H1 (cell line): ENCODE measurements around the gene NAA10. TPM values are rescaled to one million over a fixed set of nuclear protein-coding genes. Genes with fewer than 3 reads are reported as not detected.

Experiments
- CTCF ChIA-PET: fragments of 300-600 bp; sonication (Branson Sonifier 250); formaldehyde crosslinking; loops from one replicate; lab custom pipeline; 2021; ENCODE audit not compliant: partially characterized antibody; lab: Charles Lee
- POLR2A ChIA-PET: fragments of 300-600 bp; sonication (Branson Sonifier 250); formaldehyde crosslinking; loops from one replicate; lab custom pipeline; 2021; ENCODE audit warnings: inconsistent platforms; ENCODE audit not compliant: partially characterized antibody; lab: Charles Lee
- DNase-seq, 2 experiments: peaks; one replicate each; pipeline versions ENCODE4 v3.0.0 to v3.0.0-alpha.2; 2010 to 2022; ENCODE audit warnings: low spot score in 2 of 2, low read depth in 1 of 2, mixed read lengths in 1 of 2
- FAIRE-seq: peaks from 2 replicates; lab custom pipeline; 2011; peaks lifted over from hg19 to GRCh38; lab: Jason Lieb, UNC
- H2AFZ ChIP-seq: 2 replicates; pipeline ENCODE4 v1.8.1; 2012; ENCODE audit warnings: low read length, inconsistent platforms
- H2AK5ac ChIP-seq: 2 replicates; pipeline ENCODE4 v1.6.1; 2013; ENCODE audit warnings: low read depth, low read length
- H2BK120ac ChIP-seq: replicated peaks from 2 replicates; pipeline ENCODE3; 2013; ENCODE audit warnings: low read depth, low read length, inconsistent platforms
- H2BK12ac ChIP-seq: 2 replicates; pipeline ENCODE4 v1.6.1; 2013; ENCODE audit warnings: low read depth, low read length
- H2BK15ac ChIP-seq: 2 replicates; pipeline ENCODE4 v1.6.1; 2013; ENCODE audit warnings: low read length
- H2BK20ac ChIP-seq: 2 replicates; pipeline ENCODE4 v1.6.1; 2013; ENCODE audit warnings: low read length
- H2BK5ac ChIP-seq: 2 replicates; pipeline ENCODE4 v1.6.1; 2013; ENCODE audit warnings: low read depth, low read length
- H3K14ac ChIP-seq: 2 replicates; pipeline ENCODE4 v1.6.1; 2013; ENCODE audit warnings: inconsistent platforms; ENCODE audit not compliant: insufficient read length
- H3K18ac ChIP-seq: 2 replicates; pipeline ENCODE4 v1.6.1; 2013; ENCODE audit warnings: low read length; ENCODE audit errors: extremely low read depth
- H3K23ac ChIP-seq: 2 replicates; pipeline ENCODE4 v1.6.1; 2013; ENCODE audit warnings: inconsistent platforms; ENCODE audit not compliant: insufficient read length
- H3K23me2 ChIP-seq: 2 replicates; pipeline ENCODE4 v1.6.1; 2013; ENCODE audit warnings: low read depth, low read length
- H3K27ac ChIP-seq: 2 replicates; pipeline ENCODE4 v1.6.1; 2011; ENCODE audit warnings: low read depth, low read length, inconsistent platforms
- H3K27me3 ChIP-seq, 4 experiments: replicated peaks in 1 of 4; 1 replicate in 1 of 4; 2 replicates in 3 of 4; pipeline versions ENCODE4 v1.6.1 to v1.8.1; 2011 to 2013; ENCODE audit warnings: low read length in 3 of 4, mild to moderate bottlenecking in 3 of 4, inconsistent platforms in 2 of 4, mixed read lengths in 2 of 4, moderate library complexity in 1 of 4; ENCODE audit not compliant: control insufficient read depth in 3 of 4, insufficient read depth in 3 of 4; ENCODE audit errors: extremely low read depth in 1 of 4
- H3K36me3 ChIP-seq, 4 experiments: 2 replicates each; pipeline versions ENCODE4 v1.6.1 to v1.8.1; 2011 to 2013; ENCODE audit warnings: mild to moderate bottlenecking in 4 of 4, low read length in 3 of 4, moderate library complexity in 2 of 4, control low read depth in 1 of 4, inconsistent platforms in 1 of 4; ENCODE audit not compliant: insufficient read depth in 4 of 4, control insufficient read depth in 2 of 4
- H3K4ac ChIP-seq: replicated peaks from 2 replicates; pipeline ENCODE3; 2013; ENCODE audit warnings: low read length, low read depth, mixed read lengths, inconsistent platforms; ENCODE audit not compliant: insufficient read length
- H3K4me1 ChIP-seq, 4 experiments: replicated peaks in 1 of 4; 1 replicate in 1 of 4; 2 replicates in 3 of 4; pipeline versions ENCODE4 v1.6.1 to v1.8.1; 2011 to 2013; ENCODE audit warnings: low read length in 3 of 4, inconsistent platforms in 2 of 4, mixed read lengths in 1 of 4; ENCODE audit not compliant: insufficient read depth in 4 of 4, control insufficient read depth in 3 of 4
- H3K4me2 ChIP-seq, 2 experiments: 2 replicates each; pipeline versions ENCODE4 v1.6.1 to v1.8.1; 2011 to 2013; ENCODE audit warnings: low read depth in 2 of 2, low read length in 2 of 2, control low read depth in 1 of 2, inconsistent platforms in 1 of 2, mild to moderate bottlenecking in 1 of 2; ENCODE audit not compliant: insufficient read depth in 1 of 2
- H3K4me3 ChIP-seq, 4 experiments: fragments of 200-600, 300-600 bp in 1 of 4; sonication (generic), shearing (Covaris generic), sonication (Bioruptor Twin) in 1 of 4; 2 replicates each; pipeline versions ENCODE4 v1.5.1 to v1.8.1; 2011 to 2016; ENCODE audit warnings: low read length in 4 of 4, low read depth in 3 of 4, control low read depth in 2 of 4, inconsistent platforms in 2 of 4, mild to moderate bottlenecking in 2 of 4, mixed read lengths in 1 of 4, moderate library complexity in 1 of 4; ENCODE audit not compliant: insufficient read depth in 2 of 4; ENCODE audit errors: extremely low read depth in 1 of 4
- H3K56ac ChIP-seq: replicated peaks from 2 replicates; pipeline ENCODE3; 2013; ENCODE audit warnings: low read depth, mild to moderate bottlenecking, mixed read lengths, low read length, inconsistent platforms; ENCODE audit not compliant: insufficient read length
- H3K79me1 ChIP-seq: 2 replicates; pipeline ENCODE4 v1.6.1; 2013; ENCODE audit warnings: low read depth, low read length, control low read depth
- H3K79me2 ChIP-seq, 2 experiments: 2 replicates each; pipeline versions ENCODE4 v1.6.1 to v1.8.1; 2012 to 2013; ENCODE audit warnings: low read length in 2 of 2, mild to moderate bottlenecking in 2 of 2, inconsistent platforms in 1 of 2; ENCODE audit not compliant: insufficient read depth in 2 of 2, control insufficient read depth in 1 of 2
- H3K9ac ChIP-seq, 4 experiments: replicated peaks in 1 of 4; 1 replicate in 1 of 4; 2 replicates in 3 of 4; pipeline versions ENCODE4 v1.6.1 to v1.8.1; 2011 to 2013; ENCODE audit warnings: low read depth in 3 of 4, low read length in 3 of 4, control low read depth in 2 of 4, mild to moderate bottlenecking in 2 of 4, moderate library complexity in 2 of 4, inconsistent platforms in 1 of 4; ENCODE audit errors: extremely low read depth in 1 of 4
- H3K9me3 ChIP-seq, 2 experiments: 2 replicates each; pipeline versions ENCODE4 v1.6.1 to v1.8.1; 2012 to 2013; ENCODE audit warnings: mild to moderate bottlenecking in 2 of 2, moderate library complexity in 2 of 2, control low read depth in 1 of 2, inconsistent platforms in 1 of 2, low read depth in 1 of 2, low read length in 1 of 2, mixed read lengths in 1 of 2; ENCODE audit not compliant: insufficient read depth in 2 of 2
- H4K20me1 ChIP-seq, 2 experiments: replicated peaks in 1 of 2; 2 replicates each; pipeline versions ENCODE3 to v1.8.1; 2011 to 2013; ENCODE audit warnings: inconsistent platforms in 2 of 2, low read length in 2 of 2, mild to moderate bottlenecking in 1 of 2; ENCODE audit not compliant: insufficient read depth in 2 of 2, control insufficient read depth in 1 of 2
- H4K5ac ChIP-seq: 2 replicates; pipeline ENCODE4 v1.6.1; 2013; ENCODE audit warnings: low read length, low read depth, mixed read lengths, inconsistent platforms; ENCODE audit not compliant: insufficient read length
- H4K8ac ChIP-seq: 2 replicates; pipeline ENCODE4 v1.8.0; 2013; ENCODE audit warnings: mild to moderate bottlenecking, moderate library complexity, low read length, inconsistent platforms; ENCODE audit not compliant: insufficient read depth; ENCODE audit errors: extremely low read depth
- H4K91ac ChIP-seq: replicated peaks from 2 replicates; pipeline ENCODE3; 2013; ENCODE audit warnings: low read length, mixed read lengths, inconsistent platforms; ENCODE audit not compliant: insufficient read length
- CBX5 ChIP-seq: fragments of 300-800, 300-1000 bp; sonication (generic); IDR thresholded peaks from 2 replicates; pipeline ENCODE4 v1.7.1; 2016; ENCODE audit warnings: antibody characterized with exemption, low read length, low read depth
- SIRT6 ChIP-seq: IDR thresholded peaks from one replicate; pipeline ENCODE4 v1.7.1; 2012; ENCODE audit warnings: low read length, inconsistent platforms
- TAF1 ChIP-seq: IDR thresholded peaks from 2 replicates; pipeline ENCODE4 v1.6.1; 2011; ENCODE audit warnings: mild to moderate bottlenecking, low read depth, low read length
- TAF7 ChIP-seq: optimal IDR thresholded peaks from 2 replicates; pipeline ENCODE3; 2011; ENCODE audit warnings: low read depth, mild to moderate bottlenecking, inconsistent platforms, low read length, moderate library complexity, borderline replicate concordance
- WGBS, 2 experiments: shearing (Covaris generic) in 1 of 2; methylation state at CpG; one replicate each; pipeline versions ENCODE4 v1.1.6 to v1.1.7; 2013 to 2015; ENCODE audit warnings: low lambda C conversion rate in 2 of 2, mixed read lengths in 2 of 2, inconsistent platforms in 1 of 2, low coverage in 1 of 2, missing lambda C conversion rate in 1 of 2; ENCODE audit not compliant: insufficient replicate concordance in 2 of 2, insufficient coverage in 1 of 2, insufficient read length in 1 of 2; ENCODE audit errors: extremely low coverage in 1 of 2, missing lambda C conversion rate in 1 of 2; 5-methylcytosine and 5-hydroxymethylcytosine counted together
- polyA plus RNA-seq, 7 experiments: library from polyadenylated mRNA; depleted of rRNA in 3 of 7; stranded (reverse) in 5 of 7; unstranded in 2 of 7; fragments of >200 nt in 5 of 7; fragments of 200-250 nt in 2 of 7; gene quantifications; 1 replicate in 5 of 7; 2 replicates in 1 of 7; 4 replicates in 1 of 7; pipeline versions ENCODE4 v1.2.1 to v1.2.3, GENCODE V29; 2011 to 2013; ENCODE audit warnings: missing spikeins in 2 of 7, mixed read lengths in 2 of 7
- total RNA-seq: library from RNA; stranded (reverse); fragmentation: NEBNext Ultra II Directional; extraction: Animal tissue kit (Norgen Biotek cat#: 25700); gene quantifications from 2 replicates; pipeline ENCODE4 v1.2.1, GENCODE V29; 2021

NAA10 gene
- total and polyA plus RNA-seq, 2 of the 8 experiments (the other 6 are each of a cell fraction or from before 2014, with no cell fraction given), result 80.4 to 98.8 TPM

DNA sequence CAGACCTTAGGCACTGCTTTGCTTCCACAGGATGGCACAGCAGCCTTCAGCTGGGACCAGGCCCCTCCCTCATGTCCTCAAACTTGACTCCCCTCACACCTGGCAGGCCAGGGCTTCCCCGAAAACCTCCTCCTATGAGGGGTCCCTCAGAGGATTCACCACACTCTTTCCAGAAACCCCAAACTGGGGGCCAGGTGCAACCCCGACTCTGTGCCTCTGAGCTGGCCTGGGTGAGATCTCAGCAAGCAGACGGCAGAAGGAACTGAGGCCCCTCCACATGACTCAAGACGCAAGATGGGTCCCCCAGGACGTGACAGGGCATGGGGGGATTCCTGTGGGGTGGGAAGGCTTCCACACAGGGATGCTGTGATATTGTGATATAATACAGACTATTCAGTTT lies 30.6 kb upstream of the NAA10 start:
- H4K8ac ChIP-seq, result no peak overlapping the region
- H4K20me1 ChIP-seq, result peaks cover 18 to 36% of the 10 kb centered on the region in 2 experiments
- H3K9me3 ChIP-seq, result no peaks in the 10 kb centered on the region
- no peak overlapping the region for H2AK5ac ChIP-seq
- no peaks in the 10 kb centered on the region; the same call in 1 of the 2 replicates for H3K79me1 ChIP-seq
- no peak overlapping the region for H3K4me2 ChIP-seq
- H2BK12ac ChIP-seq, result no peak overlapping the region
- WGBS, 2 experiments, result 96% methylated on average over 5 of the region's 5 CpGs; no CpG with 5 or more reads in 1 of the 2 experiments
- ChIA-PET POLR2A (interaction anchor here (0.7 to 2.4 kb wide), 3 partner anchors 31 to 62 kb away, joined by 3 to 11 read pairs (median 3); partner anchors contain the start of gene NAA10), CTCF (interaction anchor here (0.8 to 11.2 kb wide), 2 partner anchors 17 to 26 kb away, joined by 3 to 102 read pairs; partner anchors contain the start of gene RENBP)
- no peak overlapping the region for H3K27ac ChIP-seq
- no peak overlapping the region for H2BK15ac ChIP-seq
- no peak overlapping the region for H4K5ac ChIP-seq
- peaks cover 4 to 33% (median 20%) of the 10 kb centered on the region in 4 experiments for H3K36me3 ChIP-seq
- H2BK20ac ChIP-seq, result no peak overlapping the region
- no peak overlapping the region for H3K14ac ChIP-seq
- no peak overlapping the region for H4K91ac ChIP-seq
- H2BK120ac ChIP-seq, result no peak overlapping the region
- H2BK5ac ChIP-seq, result no peak overlapping the region
- H3K56ac ChIP-seq, result no peak overlapping the region
- no peak overlapping the region for H3K23ac ChIP-seq
- H3K18ac ChIP-seq, result no peak overlapping the region
- TF ChIP-seq SIRT6 (no peak), CBX5 (no peak), TAF1 (no peak), TAF7 (no peak)
- H3K4me1 ChIP-seq, result peaks cover 4 to 21% (median 13%) of the 10 kb centered on the region in 4 experiments
- no peak overlapping the region for H3K4me3 ChIP-seq
- no peak overlapping the region for H2AFZ ChIP-seq
- H3K23me2 ChIP-seq, result peaks cover 4% of the 10 kb centered on the region; the same call in 1 of the 2 replicates
- DNase-seq (no peak), FAIRE-seq (no peak)
- no peak overlapping the region for H3K9ac ChIP-seq
- H3K27me3 ChIP-seq, result no peaks in the 10 kb centered on the region
- H3K4ac ChIP-seq, result no peak overlapping the region
- H3K79me2 ChIP-seq, result peaks cover 44 to 80% of the 10 kb centered on the region in 2 experiments
